H1 (cell line): ENCODE results near the gene CDK15. TPM values are rescaled to one million over a fixed set of nuclear protein-coding genes. Genes with fewer than 3 reads are reported as not detected.

ENCODE experiments used
- BCL11A ChIP-seq, 2 experiments: IDR thresholded peaks; one replicate each; pipeline ENCODE4 v1.6.1; 2011; ENCODE audit warnings: low read depth in 2 of 2, low read length in 2 of 2, mild to moderate bottlenecking in 2 of 2
- CHD2 ChIP-seq: IDR thresholded peaks from 2 replicates; pipeline ENCODE4 v1.6.1; 2012; ENCODE audit warnings: low read length, improper control_type of control experiment
- CHD7 ChIP-seq: fragments of 300-600 bp; sonication (generic); IDR thresholded peaks from 2 replicates; pipeline ENCODE4 v1.7.1; 2012; ENCODE audit warnings: low read length, moderate library complexity, mild to moderate bottlenecking, inconsistent platforms; ENCODE audit not compliant: insufficient replicate concordance
- CREB1 ChIP-seq: IDR thresholded peaks from 2 replicates; pipeline ENCODE4 v1.6.1; 2012; ENCODE audit warnings: inconsistent platforms
- CTBP2 ChIP-seq: IDR thresholded peaks from 2 replicates; pipeline ENCODE4 v1.7.0; 2011; ENCODE audit warnings: borderline replicate concordance, mild to moderate bottlenecking, moderate library complexity, mixed read lengths, low read length; ENCODE audit not compliant: insufficient read depth, insufficient read length
- GTF2F1 ChIP-seq: IDR thresholded peaks from 2 replicates; pipeline ENCODE4 v1.6.1; 2012; ENCODE audit warnings: low read depth, low read length, improper control_type of control experiment, borderline replicate concordance
- KDM1A ChIP-seq: fragments of 200-600, 300-600 bp; sonication (generic); IDR thresholded peaks from 2 replicates; pipeline ENCODE4 v1.7.1; 2016; ENCODE audit warnings: mild to moderate bottlenecking, low read length, borderline replicate concordance
- POLR2A ChIP-seq, 2 experiments: IDR thresholded peaks; 1 replicate in 1 of 2; 2 replicates in 1 of 2; pipeline ENCODE4 v1.6.1; 2011; ENCODE audit warnings: low read depth in 2 of 2, low read length in 2 of 2, mild to moderate bottlenecking in 2 of 2; ENCODE audit errors: control extremely low read depth in 1 of 2
- RXRA ChIP-seq: IDR thresholded peaks from 2 replicates; pipeline ENCODE4 v1.6.1; 2011; ENCODE audit warnings: low read depth, mild to moderate bottlenecking, low read length, moderate library complexity; ENCODE audit not compliant: insufficient read depth
- SIX5 ChIP-seq: IDR thresholded peaks from 2 replicates; pipeline ENCODE4 v1.6.1; 2011; ENCODE audit warnings: mild to moderate bottlenecking, low read depth, low read length
- SP1 ChIP-seq: IDR thresholded peaks from 2 replicates; pipeline ENCODE4 v1.6.1; 2011; ENCODE audit warnings: low read depth, low read length
- SRF ChIP-seq: IDR thresholded peaks from 2 replicates; pipeline ENCODE4 v1.6.1; 2011; ENCODE audit warnings: mild to moderate bottlenecking, low read depth, low read length, moderate library complexity
- TBP ChIP-seq: IDR thresholded peaks from 2 replicates; pipeline ENCODE4 v1.6.1; 2011; ENCODE audit warnings: low read depth, low read length, improper control_type of control experiment
- ZNF274 ChIP-seq: IDR thresholded peaks from 2 replicates; pipeline ENCODE4 v1.7.0; 2012; ENCODE audit warnings: low read length, borderline replicate concordance; ENCODE audit errors: extremely low read depth
- polyA plus RNA-seq, 7 experiments: library from polyadenylated mRNA; depleted of rRNA in 3 of 7; stranded (reverse) in 5 of 7; unstranded in 2 of 7; fragments of >200 nt in 5 of 7; fragments of 200-250 nt in 2 of 7; gene quantifications; 1 replicate in 5 of 7; 2 replicates in 1 of 7; 4 replicates in 1 of 7; pipeline versions ENCODE4 v1.2.1 to v1.2.3, GENCODE V29; 2011 to 2013; ENCODE audit warnings: missing spikeins in 2 of 7, mixed read lengths in 2 of 7
- total RNA-seq: library from RNA; stranded (reverse); fragmentation: NEBNext Ultra II Directional; extraction: Animal tissue kit (Norgen Biotek cat#: 25700); gene quantifications from 2 replicates; pipeline ENCODE4 v1.2.1, GENCODE V29; 2021

CDK15 gene
- total and polyA plus RNA-seq, 2 of the 8 experiments (the other 6 are each of a cell fraction or from before 2014, with no cell fraction given) = 0.03 TPM; not detected in 1

- TF ChIP-seq CHD7 = no peak
- no peak for TF ChIP-seq CREB1
- no peak for TF ChIP-seq SRF
- TF ChIP-seq CHD2 = no peak
- no peak for TF ChIP-seq GTF2F1
- TF ChIP-seq TBP = no peak
- no peak for TF ChIP-seq POLR2A (IDR thresholded peaks at IDR 0.05; ENCODE audit: control extremely low read depth in 1 of 2, low read depth in 2 of 2, low read length in 2 of 2)
- no peak for TF ChIP-seq CTBP2
- no peak for TF ChIP-seq SIX5
- no peak for TF ChIP-seq BCL11A (IDR thresholded peaks at IDR 0.05; ENCODE audit: low read depth in 2 of 2, low read length in 2 of 2)
- TF ChIP-seq ZNF274 = no peak
- no peak for TF ChIP-seq SP1
- no peak for TF ChIP-seq KDM1A
- no peak for TF ChIP-seq RXRA
Observed at GRCh38 chr2:201768918-201769317, 37.4 kb upstream of the CDK15 start (continued).
